ENCODE measurements around the gene LILRA6.
"Not testable (repeated sequence)": the region's sequence is repeated elsewhere in the genome, so short reads cannot be mapped to it uniquely, and the experiment has no call there.

DNA sequence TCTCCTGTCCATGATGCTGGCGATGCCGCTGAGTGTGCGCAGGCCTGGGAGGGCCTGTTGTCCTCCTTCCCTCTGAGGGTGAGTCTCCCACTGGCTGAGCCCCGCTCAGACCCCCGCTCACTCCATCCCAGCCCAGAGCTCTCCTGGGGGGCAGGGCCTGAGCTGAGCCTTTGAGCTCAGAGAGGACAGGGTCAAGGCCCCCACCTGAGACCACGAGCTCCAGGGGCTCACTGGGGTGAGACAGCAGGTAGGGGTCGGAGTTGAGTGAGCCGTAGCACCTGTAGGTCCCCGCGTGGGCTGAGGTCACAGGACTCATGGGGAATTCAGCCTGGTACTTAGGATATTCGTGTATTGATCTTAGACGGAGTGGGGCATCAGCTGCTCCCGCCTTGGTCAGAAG, 35.5 kb upstream of the LILRA6 start:
- TF ChIP-seq, protein P1, sequence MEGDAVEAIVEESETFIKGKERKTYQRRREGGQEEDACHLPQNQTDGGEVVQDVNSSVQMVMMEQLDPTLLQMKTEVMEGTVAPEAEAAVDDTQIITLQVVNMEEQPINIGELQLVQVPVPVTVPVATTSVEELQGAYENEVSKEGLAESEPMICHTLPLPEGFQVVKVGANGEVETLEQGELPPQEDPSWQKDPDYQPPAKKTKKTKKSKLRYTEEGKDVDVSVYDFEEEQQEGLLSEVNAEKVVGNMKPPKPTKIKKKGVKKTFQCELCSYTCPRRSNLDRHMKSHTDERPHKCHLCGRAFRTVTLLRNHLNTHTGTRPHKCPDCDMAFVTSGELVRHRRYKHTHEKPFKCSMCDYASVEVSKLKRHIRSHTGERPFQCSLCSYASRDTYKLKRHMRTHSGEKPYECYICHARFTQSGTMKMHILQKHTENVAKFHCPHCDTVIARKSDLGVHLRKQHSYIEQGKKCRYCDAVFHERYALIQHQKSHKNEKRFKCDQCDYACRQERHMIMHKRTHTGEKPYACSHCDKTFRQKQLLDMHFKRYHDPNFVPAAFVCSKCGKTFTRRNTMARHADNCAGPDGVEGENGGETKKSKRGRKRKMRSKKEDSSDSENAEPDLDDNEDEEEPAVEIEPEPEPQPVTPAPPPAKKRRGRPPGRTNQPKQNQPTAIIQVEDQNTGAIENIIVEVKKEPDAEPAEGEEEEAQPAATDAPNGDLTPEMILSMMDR (IDR thresholded peaks at IDR 0.05; ENCODE audit: low read length) = not testable (repeated sequence)
- not testable (repeated sequence) for TF ChIP-seq EZH2 (IDR thresholded peaks at IDR 0.05; ENCODE audit: borderline replicate concordance, low read length)

Measured in OCI-LY1 (cell line).